Stomach (tissue), 19 donors: ENCODE measurements around the gene PITRM1. TPM values are rescaled to one million over a fixed set of nuclear protein-coding genes. Genes with fewer than 3 reads are reported as not detected.
"Not testable (repeated sequence)": the region's sequence is repeated elsewhere in the genome, so short reads cannot be mapped to it uniquely, and the experiment has no call there.

ENCODE experiments used
- DNase-seq, 2 donors: peaks; one replicate each; pipeline versions ENCODE4 v3.0.0 to v3.0.0-alpha.2; 2013 to 2019
- H3K27ac ChIP-seq, 5 donors: fragments of 200-600 bp in 4 of 5; sonication (generic) in 4 of 5; one replicate each; pipeline ENCODE4 v1.5.1; 2013 to 2019; ENCODE audit warnings: mild to moderate bottlenecking in 1 of 5, moderate library complexity in 1 of 5
- H3K27me3 ChIP-seq, 3 donors: fragments of 200-600 bp; sonication (generic); one replicate each; pipeline ENCODE4 v1.5.1; 2017 to 2019; ENCODE audit warnings: mixed run types in 1 of 3
- H3K36me3 ChIP-seq, 4 donors: fragments of 200-600 bp; sonication (generic); 1 replicate in 3 of 4; 2 replicates in 1 of 4; pipeline ENCODE4 v1.5.1; 2016 to 2019
- H3K4me1 ChIP-seq, 4 donors: fragments of 200-600 bp; sonication (generic); one replicate each; pipeline ENCODE4 v1.5.1; 2016 to 2019
- H3K4me3 ChIP-seq, 4 donors: fragments of 200-600 bp; sonication (generic) in 3 of 4; one replicate each; pipeline ENCODE4 v1.5.1; 2016 to 2019; ENCODE audit warnings: mild to moderate bottlenecking in 1 of 4
- H3K9me3 ChIP-seq, 4 donors: fragments of 200-600 bp; sonication (generic); one replicate each; pipeline ENCODE4 v1.5.1; 2016 to 2019
- EP300 ChIP-seq: sonication (generic); formaldehyde crosslinking; IDR thresholded peaks from one replicate; pipeline ENCODE4 v1.6.1; 2017; ENCODE audit warnings: antibody characterized with exemption
- POLR2A ChIP-seq, 4 donors: fragments of 450-650 bp; IDR thresholded peaks; one replicate each; pipeline ENCODE4 v1.6.1; 2016; ENCODE audit warnings: antibody characterized with exemption in 4 of 4, control low read depth in 2 of 4, mild to moderate bottlenecking in 1 of 4, moderate library complexity in 1 of 4
- POLR2AphosphoS5 ChIP-seq, 3 donors: sonication (generic); formaldehyde crosslinking; IDR thresholded peaks; one replicate each; pipeline ENCODE4 v1.6.1; 2016; ENCODE audit warnings: antibody characterized with exemption in 3 of 3
- WGBS, 5 donors: extraction: QIAGEN DNeasy Blood & Tissue Kit in 3 of 5; methylation state at CpG; one replicate each; pipeline versions ENCODE4 v1.1.5 to v1.1.7; 2013 to 2018; 5-methylcytosine and 5-hydroxymethylcytosine counted together
- intact Hi-C: fragments of 100-400 bp; cut with DNase I; formaldehyde crosslinking; loops from one replicate; pipeline ENCODE4 v1.15.1; 2023; ENCODE audit warnings: low total_unique reads
- long read RNA-seq, 10 donors: transcript quantifications; one replicate each; lab custom pipeline, GENCODE V29; 2026
- polyA plus RNA-seq, 3 donors: library from polyadenylated mRNA; stranded (reverse); fragments of 200-250 nt; gene quantifications; one replicate each; pipeline ENCODE4 v1.2.3, GENCODE V29; 2013
- total RNA-seq, 5 donors: library from RNA; depleted of rRNA; stranded (reverse); fragments of >200 nt; gene quantifications; one replicate each; pipeline versions ENCODE4 v1.1.0 to v1.2.3, GENCODE V29; 2014 to 2016
- TF ChIP-seq, protein P1 (sequence below), 7 experiments: fragments of 450-650 bp in 4 of 7; fragments of 200-600 bp in 3 of 7; sonication (generic) in 3 of 7; IDR thresholded peaks; one replicate each; pipeline ENCODE4 v1.5.1; 2016 to 2019; ENCODE audit warnings: antibody characterized with exemption in 7 of 7, control low read depth in 2 of 7, mild to moderate bottlenecking in 1 of 7
- donor health status: healthy with polysubstance abuse.
- donor health status: Bipolar disorder and iron deficiency.
- donor health status: healthy.

Gene PITRM1, protein sequence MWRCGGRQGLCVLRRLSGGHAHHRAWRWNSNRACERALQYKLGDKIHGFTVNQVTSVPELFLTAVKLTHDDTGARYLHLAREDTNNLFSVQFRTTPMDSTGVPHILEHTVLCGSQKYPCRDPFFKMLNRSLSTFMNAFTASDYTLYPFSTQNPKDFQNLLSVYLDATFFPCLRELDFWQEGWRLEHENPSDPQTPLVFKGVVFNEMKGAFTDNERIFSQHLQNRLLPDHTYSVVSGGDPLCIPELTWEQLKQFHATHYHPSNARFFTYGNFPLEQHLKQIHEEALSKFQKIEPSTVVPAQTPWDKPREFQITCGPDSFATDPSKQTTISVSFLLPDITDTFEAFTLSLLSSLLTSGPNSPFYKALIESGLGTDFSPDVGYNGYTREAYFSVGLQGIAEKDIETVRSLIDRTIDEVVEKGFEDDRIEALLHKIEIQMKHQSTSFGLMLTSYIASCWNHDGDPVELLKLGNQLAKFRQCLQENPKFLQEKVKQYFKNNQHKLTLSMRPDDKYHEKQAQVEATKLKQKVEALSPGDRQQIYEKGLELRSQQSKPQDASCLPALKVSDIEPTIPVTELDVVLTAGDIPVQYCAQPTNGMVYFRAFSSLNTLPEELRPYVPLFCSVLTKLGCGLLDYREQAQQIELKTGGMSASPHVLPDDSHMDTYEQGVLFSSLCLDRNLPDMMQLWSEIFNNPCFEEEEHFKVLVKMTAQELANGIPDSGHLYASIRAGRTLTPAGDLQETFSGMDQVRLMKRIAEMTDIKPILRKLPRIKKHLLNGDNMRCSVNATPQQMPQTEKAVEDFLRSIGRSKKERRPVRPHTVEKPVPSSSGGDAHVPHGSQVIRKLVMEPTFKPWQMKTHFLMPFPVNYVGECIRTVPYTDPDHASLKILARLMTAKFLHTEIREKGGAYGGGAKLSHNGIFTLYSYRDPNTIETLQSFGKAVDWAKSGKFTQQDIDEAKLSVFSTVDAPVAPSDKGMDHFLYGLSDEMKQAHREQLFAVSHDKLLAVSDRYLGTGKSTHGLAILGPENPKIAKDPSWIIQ
- total RNA-seq: 10 to 100 TPM; 36.8 to 95.1 (median 66.5) TPM
- 10 to 100 TPM; 32.3 to 63.7 (median 35.6) TPM for polyA plus RNA-seq
- long read RNA-seq, donor 1: 0 reads
- long read RNA-seq, donor 2, partial matches to known transcripts: 0 of 3 reads
- long read RNA-seq, donor 2, other reads (novel, unspliced or antisense): 0 of 3 reads
- long read RNA-seq, donor 3, partial matches to known transcripts: 13 of 17 reads
- long read RNA-seq, donor 3, other reads (novel, unspliced or antisense): 0 of 17 reads
- long read RNA-seq, donor 4: 0 reads
- long read RNA-seq, donor 5, partial matches to known transcripts: 8 of 10 reads
- long read RNA-seq, donor 5, other reads (novel, unspliced or antisense): 0 of 10 reads
- long read RNA-seq, donor 6, partial matches to known transcripts: 13 of 19 reads
- long read RNA-seq, donor 6, other reads (novel, unspliced or antisense): 0 of 19 reads
- long read RNA-seq, donor 7, partial matches to known transcripts: 5 of 5 reads
- long read RNA-seq, donor 7, other reads (novel, unspliced or antisense): 0 of 5 reads
- long read RNA-seq, donor 8, partial matches to known transcripts: 5 of 8 reads
- long read RNA-seq, donor 8, other reads (novel, unspliced or antisense): 0 of 8 reads
- long read RNA-seq, donor 9, partial matches to known transcripts: 12 of 15 reads
- long read RNA-seq, donor 9, other reads (novel, unspliced or antisense): 0 of 15 reads
- long read RNA-seq, donor 10, partial matches to known transcripts: 0 of 3 reads
- long read RNA-seq, donor 10, other reads (novel, unspliced or antisense): 0 of 3 reads

DNA sequence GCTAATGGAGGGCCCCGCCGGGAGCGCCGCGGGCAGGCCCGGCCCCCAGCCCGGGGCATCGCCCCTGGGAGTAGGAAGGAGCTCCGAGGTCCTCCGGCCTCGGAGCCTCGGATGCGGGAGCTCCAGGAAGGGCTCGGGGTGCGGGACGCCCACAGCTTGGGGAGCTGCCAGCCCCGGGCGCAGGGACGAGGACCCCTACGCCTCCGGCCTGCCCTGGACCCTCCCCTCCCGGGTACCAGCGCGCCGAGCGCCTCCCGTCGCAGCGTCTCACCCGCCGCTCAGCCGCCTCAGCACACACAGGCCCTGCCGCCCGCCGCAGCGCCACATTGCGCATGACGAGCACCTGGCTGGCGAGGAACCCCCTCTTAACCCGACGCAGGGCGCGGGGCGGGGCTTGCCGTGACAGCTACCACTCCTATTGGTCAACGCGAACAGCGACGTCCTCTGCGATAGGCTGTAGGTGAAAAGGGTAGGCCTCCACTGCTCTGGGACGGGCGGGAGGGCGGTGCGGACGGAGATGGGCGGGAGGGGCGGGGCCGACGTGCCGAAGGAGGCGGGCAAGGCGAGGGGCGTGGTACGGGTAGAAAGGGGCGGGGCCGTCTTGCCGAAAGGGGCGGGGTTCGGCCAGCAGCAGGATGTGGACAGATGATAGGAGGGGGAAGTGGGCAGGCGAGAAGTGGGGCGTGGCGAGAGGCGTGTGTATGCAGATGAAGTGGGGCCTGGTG lies at the start of gene PITRM1:
PITRM1 (minus strand) TSS at position 337 of the 725 bp plus-strand sequence; CDS start at position 327, 10 bp downstream.
- 0 to 1% (median 1%) methylated on average over 32 to 73 of the region's 73 CpGs for WGBS, 5 donors
- peak; percentile 100 for TF ChIP-seq POLR2AphosphoS5 (IDR thresholded peaks at IDR 0.05)
- TF ChIP-seq POLR2A (IDR thresholded peaks at IDR 0.05): peak in 2 of 4 donors; percentile 88 to 95
- TF ChIP-seq EP300: no peak
- TF ChIP-seq, protein P1, sequence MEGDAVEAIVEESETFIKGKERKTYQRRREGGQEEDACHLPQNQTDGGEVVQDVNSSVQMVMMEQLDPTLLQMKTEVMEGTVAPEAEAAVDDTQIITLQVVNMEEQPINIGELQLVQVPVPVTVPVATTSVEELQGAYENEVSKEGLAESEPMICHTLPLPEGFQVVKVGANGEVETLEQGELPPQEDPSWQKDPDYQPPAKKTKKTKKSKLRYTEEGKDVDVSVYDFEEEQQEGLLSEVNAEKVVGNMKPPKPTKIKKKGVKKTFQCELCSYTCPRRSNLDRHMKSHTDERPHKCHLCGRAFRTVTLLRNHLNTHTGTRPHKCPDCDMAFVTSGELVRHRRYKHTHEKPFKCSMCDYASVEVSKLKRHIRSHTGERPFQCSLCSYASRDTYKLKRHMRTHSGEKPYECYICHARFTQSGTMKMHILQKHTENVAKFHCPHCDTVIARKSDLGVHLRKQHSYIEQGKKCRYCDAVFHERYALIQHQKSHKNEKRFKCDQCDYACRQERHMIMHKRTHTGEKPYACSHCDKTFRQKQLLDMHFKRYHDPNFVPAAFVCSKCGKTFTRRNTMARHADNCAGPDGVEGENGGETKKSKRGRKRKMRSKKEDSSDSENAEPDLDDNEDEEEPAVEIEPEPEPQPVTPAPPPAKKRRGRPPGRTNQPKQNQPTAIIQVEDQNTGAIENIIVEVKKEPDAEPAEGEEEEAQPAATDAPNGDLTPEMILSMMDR (IDR thresholded peaks at IDR 0.05): no peak
- intact Hi-C loops: no loop called here

DNA sequence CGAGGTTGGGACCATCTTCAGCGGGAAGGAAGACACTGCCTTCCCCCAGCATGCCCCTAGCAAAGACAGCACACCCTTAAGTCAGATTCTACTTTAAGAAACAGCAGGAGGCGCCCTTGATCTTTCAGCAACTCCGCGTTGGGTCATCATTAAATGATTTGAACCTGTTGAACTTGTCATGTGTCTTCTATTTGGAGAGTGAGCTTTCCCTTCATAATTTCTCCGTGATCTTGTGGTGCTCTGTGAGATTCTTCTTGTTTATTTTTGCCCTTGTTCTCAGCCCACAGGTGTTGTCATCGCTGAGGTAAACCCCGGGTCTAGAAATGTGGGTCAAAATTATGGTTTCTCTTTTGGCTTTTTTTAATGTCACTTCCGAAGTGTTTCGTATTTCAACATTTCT lies 49.5 kb upstream of the PITRM1 start:
- Histone ChIP-seq H3K4me1 (peaks cover 0 to 4% (median 0%) of the 10 kb centered on the region in 4 donors), H3K27ac (no peak overlapping the region), H3K4me3 (no peak overlapping the region), H3K9me3 (no peaks in the 10 kb centered on the region), H3K27me3 (no peaks in the 10 kb centered on the region), H3K36me3 (no peaks in the 10 kb centered on the region)
- no peak for DNase-seq
- intact Hi-C loops: no loop called here
- TF ChIP-seq, protein P1 (IDR thresholded peaks at IDR 0.05): no peak
- no peak for TF ChIP-seq EP300
- TF ChIP-seq POLR2AphosphoS5 (IDR thresholded peaks at IDR 0.05): no peak
- TF ChIP-seq POLR2A (IDR thresholded peaks at IDR 0.05): no peak
- 72 to 80% (median 74%) methylated on average over 10 of the region's 10 CpGs for WGBS, 5 donors

More for the DNA sequence above, at the start of gene PITRM1:
- H3K9me3 ChIP-seq: no peaks in the 10 kb centered on the region
- H3K36me3 ChIP-seq: peaks cover 24 to 28% (median 24%) of the 10 kb centered on the region in 4 donors
- peak within 1 kb of the TSS; percentile 88 to 93 (median 91) for H3K27ac ChIP-seq
- H3K27me3 ChIP-seq: no peaks in the 10 kb centered on the region
- peak; percentile 99 to 100 for DNase-seq
- H3K4me1 ChIP-seq: peaks cover 7 to 26% (median 21%) of the 10 kb centered on the region in 4 donors
- H3K4me3 ChIP-seq: peak within 1 kb of the TSS; percentile 62 to 86 (median 74)

DNA sequence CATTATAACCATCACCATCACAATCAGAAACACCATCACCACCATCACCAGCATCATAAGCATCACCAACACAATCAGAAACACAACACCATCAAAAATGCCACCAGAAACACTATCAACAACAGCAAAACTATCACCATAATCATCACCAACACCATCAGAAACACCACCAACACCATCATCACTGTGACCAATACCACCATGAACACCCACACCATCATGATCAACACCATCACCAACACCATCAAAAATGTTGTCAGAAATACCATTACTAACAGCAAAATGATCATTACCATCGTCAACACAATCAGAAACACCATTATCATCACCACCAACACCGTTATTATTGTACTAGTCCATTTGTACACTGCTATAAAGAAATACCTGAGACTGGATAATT lies 49.0 kb upstream of the PITRM1 start:
- H3K4me1 ChIP-seq, H3K27ac ChIP-seq, H3K27me3 ChIP-seq, H3K9me3 ChIP-seq, intact Hi-C loops, DNase-seq, H3K36me3 ChIP-seq, H3K4me3 ChIP-seq: not testable (repeated sequence)
- no CpG with 5 or more reads among the region's 2 CpGs for WGBS, 5 donors

DNA sequence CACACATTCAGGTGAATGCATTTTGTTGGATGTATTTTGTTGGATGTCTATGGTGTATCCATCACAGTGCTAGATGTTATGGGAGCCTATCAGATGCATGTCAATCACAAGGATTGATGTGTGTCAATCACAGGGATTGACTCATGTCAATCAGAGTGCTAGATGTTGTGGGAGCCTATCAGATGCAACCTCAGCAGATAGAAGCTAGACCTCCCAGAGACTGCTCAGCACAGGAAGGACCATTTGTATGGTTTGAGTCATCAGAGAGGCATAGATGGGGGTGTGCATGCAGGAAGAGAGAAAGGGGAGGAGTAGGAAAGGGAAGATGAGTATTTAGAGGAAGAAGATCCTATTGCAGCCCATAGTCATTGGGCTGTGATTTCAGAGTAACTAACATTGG lies 48.3 kb upstream of the PITRM1 start:
- Histone ChIP-seq H3K4me1 (no peaks in the 10 kb centered on the region), H3K36me3 (no peaks in the 10 kb centered on the region), H3K27ac (no peak overlapping the region), H3K27me3 (no peaks in the 10 kb centered on the region), H3K9me3 (no peaks in the 10 kb centered on the region), H3K4me3 (no peak overlapping the region)
- intact Hi-C loops: no loop called here
- no peak for DNase-seq
- TF ChIP-seq, protein P1 (IDR thresholded peaks at IDR 0.05): no peak
- TF ChIP-seq POLR2A (IDR thresholded peaks at IDR 0.05) (no peak), EP300 (no peak), POLR2AphosphoS5 (IDR thresholded peaks at IDR 0.05) (peak in 2 of 3 donors; percentile 13 to 16)

DNA sequence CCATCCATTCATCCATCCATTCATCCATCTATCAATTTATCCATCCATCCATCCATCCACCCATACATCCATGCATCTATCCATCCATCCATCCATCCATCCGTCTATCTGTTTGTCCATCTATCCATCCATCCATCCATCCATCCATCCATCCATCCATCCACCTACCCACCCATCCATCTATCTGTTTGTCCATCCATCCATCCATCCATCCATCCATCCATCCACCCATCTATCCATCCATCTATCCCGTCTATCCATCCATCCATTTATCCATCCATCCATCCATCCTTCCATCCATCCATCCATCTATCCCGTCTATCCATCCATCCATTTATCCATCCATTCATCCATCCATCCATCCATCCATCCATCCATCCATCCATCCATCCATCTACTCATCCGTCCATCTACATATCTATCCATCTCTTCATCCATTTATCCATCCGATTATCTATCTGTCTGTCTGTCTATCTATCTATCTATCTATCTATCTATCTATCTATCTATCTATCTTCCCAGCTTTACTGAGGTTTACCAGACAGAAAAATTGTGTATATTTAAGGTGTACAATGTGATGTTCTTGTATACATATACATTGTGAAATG lies 46.5 kb upstream of the PITRM1 start:
- H3K27ac ChIP-seq, H3K4me3 ChIP-seq, H3K9me3 ChIP-seq, H3K27me3 ChIP-seq, H3K4me1 ChIP-seq, DNase-seq, H3K36me3 ChIP-seq, intact Hi-C loops: not testable (repeated sequence)
- 91 to 97% (median 93%) methylated on average over 5 of the region's 5 CpGs for WGBS, 5 donors
